ENCODE results near the gene SENP6. TPM values are rescaled to one million over a fixed set of nuclear protein-coding genes. Genes with fewer than 3 reads are reported as not detected.

SENP6 gene
- total RNA-seq, 1 experiment from 2014 or later = 94.9 TPM

DNA sequence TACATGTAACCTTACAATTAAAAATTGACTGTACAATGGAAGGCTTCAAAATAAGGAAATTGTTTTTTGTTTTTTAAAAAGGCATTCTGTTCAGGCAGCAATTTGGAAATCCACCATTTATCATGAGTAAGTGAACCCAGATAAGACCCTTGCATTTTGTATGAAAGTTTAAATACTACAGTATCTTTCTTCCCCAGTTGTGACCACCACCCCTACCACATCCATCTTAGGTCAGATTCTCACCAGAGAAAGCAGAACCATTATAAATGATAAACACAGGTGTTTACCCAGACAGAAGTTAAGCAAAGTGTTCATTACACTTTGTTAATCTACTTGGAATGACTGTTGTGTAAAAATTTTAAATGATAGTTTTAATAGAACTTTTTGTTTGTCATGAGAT, 20.2 kb downstream of the SENP6 start:
- H3K9me3 Mint-ChIP-seq (ENCODE audit: unreplicated experiment) = no peaks in the 10 kb centered on the region
- TF ChIP-seq CTCF (IDR thresholded peaks at IDR 0.05; ENCODE audit: insufficient read depth in 1 of 2, low read depth in 1 of 2, low read length in 1 of 2, severe bottlenecking in 1 of 2, unreplicated experiment in 1 of 2) = no peak
- intact Hi-C loops (cut with micrococcal nuclease; ENCODE audit: unreplicated experiment) = no loop called here
- ChIA-PET POLR2A (no interaction called here), CTCF (no interaction called here)
- H3K27ac Mint-ChIP-seq (ENCODE audit: unreplicated experiment) = no peak overlapping the region
- H3K36me3 ChIP-seq (ENCODE audit: control insufficient read depth, insufficient read depth, low read length) = no peaks in the 10 kb centered on the region
- no peaks in the 10 kb centered on the region for H3K4me1 Mint-ChIP-seq (ENCODE audit: low read depth, unreplicated experiment)
- no peaks in the 10 kb centered on the region for H3K4me1 ChIP-seq
- no peaks in the 10 kb centered on the region for H3K27me3 ChIP-seq (replicated peaks; ENCODE audit: control insufficient read depth, insufficient read depth, low read length)
- H3K36me3 Mint-ChIP-seq (ENCODE audit: insufficient read depth, unreplicated experiment) = peaks cover 10% of the 10 kb centered on the region
- no peak overlapping the region for H3K4me3 Mint-ChIP-seq (ENCODE audit: unreplicated experiment)
- H3K4me3 ChIP-seq (ENCODE audit: low read depth, low read length) = no peak overlapping the region
- no peaks in the 10 kb centered on the region for H3K27me3 Mint-ChIP-seq (ENCODE audit: insufficient read depth, unreplicated experiment)
- TSS peak; percentile 5 for BruUV-seq (replicated peaks)
- H3K9me3 ChIP-seq = no peaks in the 10 kb centered on the region
- no peak for DNase-seq

GRCh38 chr6:75623491-75623890, 21.8 kb downstream of the SENP6 start:
- ChIA-PET CTCF (no interaction called here), POLR2A (interaction anchor here (0.7 kb wide), 1 partner anchor 20 kb away, joined by 3 read pairs; no protein-coding TSS in a partner anchor)
- H3K9me3 ChIP-seq = no peaks in the 10 kb centered on the region
- no peak overlapping the region for H3K27ac Mint-ChIP-seq (ENCODE audit: unreplicated experiment)
- H3K4me3 ChIP-seq (ENCODE audit: low read depth, low read length) = no peak overlapping the region
- no peaks in the 10 kb centered on the region for H3K4me1 ChIP-seq
- no peak for TF ChIP-seq CTCF (IDR thresholded peaks at IDR 0.05; ENCODE audit: insufficient read depth in 1 of 2, low read depth in 1 of 2, low read length in 1 of 2, severe bottlenecking in 1 of 2, unreplicated experiment in 1 of 2)
- H3K9me3 Mint-ChIP-seq (ENCODE audit: unreplicated experiment) = no peaks in the 10 kb centered on the region
- peaks cover 17% of the 10 kb centered on the region for H3K36me3 Mint-ChIP-seq (ENCODE audit: insufficient read depth, unreplicated experiment)
- H3K27me3 ChIP-seq (replicated peaks; ENCODE audit: control insufficient read depth, insufficient read depth, low read length) = no peaks in the 10 kb centered on the region
- intact Hi-C loops (cut with micrococcal nuclease; ENCODE audit: unreplicated experiment) = no loop called here
- no peaks in the 10 kb centered on the region for H3K27me3 Mint-ChIP-seq (ENCODE audit: insufficient read depth, unreplicated experiment)
- no peak overlapping the region for H3K4me3 Mint-ChIP-seq (ENCODE audit: unreplicated experiment)
- no peaks in the 10 kb centered on the region for H3K36me3 ChIP-seq (ENCODE audit: control insufficient read depth, insufficient read depth, low read length)
- no TSS peak for BruUV-seq (replicated peaks)
- no peaks in the 10 kb centered on the region for H3K4me1 Mint-ChIP-seq (ENCODE audit: low read depth, unreplicated experiment)
- no peak for DNase-seq

DNA sequence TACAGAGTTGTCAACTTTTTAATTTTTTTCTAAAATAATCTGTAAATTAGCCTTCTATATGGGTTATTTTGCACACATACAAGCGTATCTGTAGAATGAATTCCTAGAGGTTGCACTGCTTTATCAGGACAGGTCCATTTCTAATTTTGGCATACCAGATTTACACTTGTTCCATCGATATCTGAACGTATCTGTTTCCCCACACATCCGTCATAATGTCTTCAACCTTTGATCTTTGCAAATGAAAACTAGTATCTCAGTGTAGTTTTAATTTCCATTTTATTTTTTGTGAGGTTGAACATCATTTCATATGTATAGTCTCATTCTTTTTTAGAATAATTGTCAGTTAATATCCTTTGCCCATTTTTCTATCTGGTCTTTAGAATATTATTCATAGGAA, 22.7 kb downstream of the SENP6 start:
- no peak for DNase-seq
- Histone ChIP-seq H3K9me3 (no peaks in the 10 kb centered on the region), H3K36me3 (ENCODE audit: control insufficient read depth, insufficient read depth, low read length) (no peaks in the 10 kb centered on the region), H3K4me1 (no peaks in the 10 kb centered on the region), H3K4me3 (ENCODE audit: low read depth, low read length) (no peak overlapping the region), H3K27me3 (replicated peaks; ENCODE audit: control insufficient read depth, insufficient read depth, low read length) (no peaks in the 10 kb centered on the region)
- ChIA-PET CTCF (no interaction called here), POLR2A (no interaction called here)
- no peaks in the 10 kb centered on the region for H3K27me3 Mint-ChIP-seq (ENCODE audit: insufficient read depth, unreplicated experiment)
- no peaks in the 10 kb centered on the region for H3K4me1 Mint-ChIP-seq (ENCODE audit: low read depth, unreplicated experiment)
- TF ChIP-seq CTCF (IDR thresholded peaks at IDR 0.05; ENCODE audit: insufficient read depth in 1 of 2, low read depth in 1 of 2, low read length in 1 of 2, severe bottlenecking in 1 of 2, unreplicated experiment in 1 of 2) = no peak
- H3K9me3 Mint-ChIP-seq (ENCODE audit: unreplicated experiment) = no peaks in the 10 kb centered on the region
- H3K36me3 Mint-ChIP-seq (ENCODE audit: insufficient read depth, unreplicated experiment) = peaks cover 17% of the 10 kb centered on the region
- no peak overlapping the region for H3K4me3 Mint-ChIP-seq (ENCODE audit: unreplicated experiment)
- intact Hi-C loops (cut with micrococcal nuclease; ENCODE audit: unreplicated experiment) = no loop called here
- no TSS peak for BruUV-seq (replicated peaks)
- no peak overlapping the region for H3K27ac Mint-ChIP-seq (ENCODE audit: unreplicated experiment)

Data from Caco-2 (cell line).